Measurements from ENCODE around the gene DCTN3. TPM values are rescaled to one million over a fixed set of nuclear protein-coding genes. Genes with fewer than 3 reads are reported as not detected.
A peak's percentile ranks its signal among the peaks of the same experiment; 100 is the strongest.

DCTN3 gene
- total and polyA plus RNA-seq, 2 donors from 2014 or later, result 92.0 to 175 TPM

DNA sequence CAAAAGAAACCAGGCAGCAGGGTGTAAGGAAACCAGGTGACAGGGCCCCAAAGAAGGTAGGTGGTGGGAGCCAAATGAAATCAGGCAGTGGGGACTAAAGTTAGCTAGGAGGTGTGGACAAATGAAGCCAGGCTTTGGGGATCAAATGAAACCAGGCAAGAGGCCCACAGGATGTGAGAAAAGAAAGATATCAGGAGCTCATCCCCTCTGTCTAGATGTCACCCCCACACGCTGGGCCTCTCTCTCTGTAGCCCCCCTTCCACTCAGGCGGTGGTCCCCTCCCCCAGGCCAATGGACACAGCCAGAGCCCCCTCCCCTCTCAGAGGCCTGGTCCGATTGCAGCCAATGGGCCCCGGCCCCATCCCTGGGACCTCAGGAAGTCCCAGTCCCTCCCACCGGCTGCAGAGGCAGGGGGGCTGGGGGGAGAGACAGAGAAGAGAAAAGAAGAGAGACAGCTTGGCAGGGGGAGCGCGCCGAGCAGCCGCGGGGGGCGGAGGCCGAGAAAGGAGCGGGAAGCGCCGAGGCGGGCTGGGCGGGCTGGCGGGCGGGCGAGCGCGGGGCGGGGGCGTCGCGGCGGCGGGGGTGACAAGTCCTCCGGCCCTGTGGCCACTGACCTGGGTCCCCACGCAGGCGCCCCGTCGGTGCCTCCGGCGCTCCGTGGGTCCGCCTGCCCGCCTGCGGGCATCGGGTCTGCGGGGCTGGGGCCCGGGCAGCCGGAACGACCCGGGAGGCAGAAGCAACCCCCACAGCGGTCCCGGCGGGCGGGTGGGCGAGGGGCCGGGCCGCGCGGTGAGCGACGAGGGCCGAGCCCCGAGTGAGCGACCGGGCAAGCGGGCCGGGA, 42.7 kb downstream of the DCTN3 start:
- TF ChIP-seq, protein P1, sequence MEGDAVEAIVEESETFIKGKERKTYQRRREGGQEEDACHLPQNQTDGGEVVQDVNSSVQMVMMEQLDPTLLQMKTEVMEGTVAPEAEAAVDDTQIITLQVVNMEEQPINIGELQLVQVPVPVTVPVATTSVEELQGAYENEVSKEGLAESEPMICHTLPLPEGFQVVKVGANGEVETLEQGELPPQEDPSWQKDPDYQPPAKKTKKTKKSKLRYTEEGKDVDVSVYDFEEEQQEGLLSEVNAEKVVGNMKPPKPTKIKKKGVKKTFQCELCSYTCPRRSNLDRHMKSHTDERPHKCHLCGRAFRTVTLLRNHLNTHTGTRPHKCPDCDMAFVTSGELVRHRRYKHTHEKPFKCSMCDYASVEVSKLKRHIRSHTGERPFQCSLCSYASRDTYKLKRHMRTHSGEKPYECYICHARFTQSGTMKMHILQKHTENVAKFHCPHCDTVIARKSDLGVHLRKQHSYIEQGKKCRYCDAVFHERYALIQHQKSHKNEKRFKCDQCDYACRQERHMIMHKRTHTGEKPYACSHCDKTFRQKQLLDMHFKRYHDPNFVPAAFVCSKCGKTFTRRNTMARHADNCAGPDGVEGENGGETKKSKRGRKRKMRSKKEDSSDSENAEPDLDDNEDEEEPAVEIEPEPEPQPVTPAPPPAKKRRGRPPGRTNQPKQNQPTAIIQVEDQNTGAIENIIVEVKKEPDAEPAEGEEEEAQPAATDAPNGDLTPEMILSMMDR (IDR thresholded peaks at IDR 0.05; ENCODE audit: borderline replicate concordance, extremely low read depth, insufficient read depth), result no peak
- Histone ChIP-seq H3K4me1 (ENCODE audit: control insufficient read depth in 2 of 3, insufficient read depth in 2 of 3, low read depth in 1 of 3, low read length in 3 of 3) (peaks cover 0 to 2% (median 0%) of the 10 kb centered on the region in 3 donors), H3K27ac (ENCODE audit: low read depth in 2 of 2, low read length in 2 of 2) (no peak overlapping the region), H3K9me3 (ENCODE audit: control insufficient read depth in 2 of 3, insufficient read depth in 1 of 3, low read length in 3 of 3) (no peaks in the 10 kb centered on the region), H3K36me3 (ENCODE audit: control insufficient read depth in 2 of 3, insufficient read depth in 3 of 3, low read length in 3 of 3) (no peaks in the 10 kb centered on the region), H3K9ac (ENCODE audit: low read length in 3 of 3) (no peak overlapping the region), H3K4me3 (ENCODE audit: low read length in 3 of 3) (no peak overlapping the region), H3K27me3 (ENCODE audit: control insufficient read depth, insufficient read depth, low read length) (peaks cover 2% of the 10 kb centered on the region)
- intact Hi-C loops (cut with DNase I), result no loop called here
- DNase-seq (peak in 4 of 5 donors; percentile 88 to 96 (median 90)), FAIRE-seq (no peak)

GRCh38 chr9:34576597-34577399, 43.5 kb downstream of the DCTN3 start:
- H3K4me3 ChIP-seq (ENCODE audit: low read length in 3 of 3), result no peak overlapping the region
- intact Hi-C loops (cut with DNase I), result no loop called here
- TF ChIP-seq, protein P1 (IDR thresholded peaks at IDR 0.05; ENCODE audit: borderline replicate concordance, extremely low read depth, insufficient read depth), result no peak
- peaks cover 0 to 2% (median 0%) of the 10 kb centered on the region in 3 donors for H3K4me1 ChIP-seq (ENCODE audit: control insufficient read depth in 2 of 3, insufficient read depth in 2 of 3, low read depth in 1 of 3, low read length in 3 of 3)
- H3K9ac ChIP-seq (ENCODE audit: low read length in 3 of 3), result no peak overlapping the region
- no peaks in the 10 kb centered on the region for H3K9me3 ChIP-seq (ENCODE audit: control insufficient read depth in 2 of 3, insufficient read depth in 1 of 3, low read length in 3 of 3)
- DNase-seq, result peak in 4 of 5 donors; percentile 77 to 88 (median 84)
- H3K27ac ChIP-seq (ENCODE audit: low read depth in 2 of 2, low read length in 2 of 2), result no peak overlapping the region
- FAIRE-seq, result no peak
- no peaks in the 10 kb centered on the region for H3K36me3 ChIP-seq (ENCODE audit: control insufficient read depth in 2 of 3, insufficient read depth in 3 of 3, low read length in 3 of 3)
- peaks cover 2% of the 10 kb centered on the region for H3K27me3 ChIP-seq (ENCODE audit: control insufficient read depth, insufficient read depth, low read length)

DNA sequence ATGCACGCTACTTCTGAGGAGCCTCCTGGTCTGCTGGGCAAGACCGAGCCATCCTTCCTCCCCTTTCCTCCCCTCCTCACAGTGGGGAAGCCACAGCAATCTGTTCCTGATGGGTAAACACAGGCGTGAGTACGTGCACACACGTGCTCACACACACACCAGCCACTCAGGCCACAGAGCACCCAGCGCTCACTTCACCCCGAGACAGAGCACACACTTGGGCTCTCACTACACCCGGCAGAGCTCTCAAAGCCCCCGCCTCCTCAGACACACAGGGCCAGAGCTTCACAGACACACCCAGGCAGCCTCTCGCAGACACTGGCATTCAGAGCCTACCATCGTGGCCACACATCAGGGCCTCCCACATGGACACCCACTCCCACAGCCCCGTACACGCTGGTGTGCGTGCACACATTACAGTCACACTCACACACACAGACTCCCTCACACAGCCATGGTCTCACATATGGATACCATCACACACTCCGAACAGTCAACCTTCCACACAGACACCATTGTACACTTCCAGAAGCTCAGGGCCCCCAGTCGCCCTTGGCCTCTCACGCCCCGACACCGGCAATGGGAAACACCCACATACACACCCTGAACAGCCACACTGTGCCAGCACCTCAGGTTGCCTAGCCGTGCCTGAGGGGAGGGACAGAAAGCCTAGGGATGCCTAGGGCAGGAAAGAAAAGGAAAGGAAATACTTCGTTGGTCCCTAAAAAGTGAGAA, 44.3 kb downstream of the DCTN3 start:
- H3K27ac ChIP-seq (ENCODE audit: low read depth in 2 of 2, low read length in 2 of 2), result no peak overlapping the region
- H3K9me3 ChIP-seq (ENCODE audit: control insufficient read depth in 2 of 3, insufficient read depth in 1 of 3, low read length in 3 of 3), result no peaks in the 10 kb centered on the region
- no peak for FAIRE-seq
- TF ChIP-seq, protein P1 (IDR thresholded peaks at IDR 0.05; ENCODE audit: borderline replicate concordance, extremely low read depth, insufficient read depth), result no peak
- no peak overlapping the region for H3K4me3 ChIP-seq (ENCODE audit: low read length in 3 of 3)
- no peak overlapping the region for H3K9ac ChIP-seq (ENCODE audit: low read length in 3 of 3)
- intact Hi-C loops (cut with DNase I), result no loop called here
- peak in 2 of 5 donors; percentile 23 to 51 for DNase-seq
- H3K27me3 ChIP-seq (ENCODE audit: control insufficient read depth, insufficient read depth, low read length), result peaks cover 2% of the 10 kb centered on the region
- H3K4me1 ChIP-seq (ENCODE audit: control insufficient read depth in 2 of 3, insufficient read depth in 2 of 3, low read depth in 1 of 3, low read length in 3 of 3), result peaks cover 0 to 4% (median 2%) of the 10 kb centered on the region in 3 donors
- H3K36me3 ChIP-seq (ENCODE audit: control insufficient read depth in 2 of 3, insufficient read depth in 3 of 3, low read length in 3 of 3), result no peaks in the 10 kb centered on the region
